Measurements from ENCODE around the gene MKI67. TPM values are rescaled to one million over a fixed set of nuclear protein-coding genes. Genes with fewer than 3 reads are reported as not detected.

MKI67 gene
- total RNA-seq, 1 experiment from 2014 or later: 151 TPM

DNA sequence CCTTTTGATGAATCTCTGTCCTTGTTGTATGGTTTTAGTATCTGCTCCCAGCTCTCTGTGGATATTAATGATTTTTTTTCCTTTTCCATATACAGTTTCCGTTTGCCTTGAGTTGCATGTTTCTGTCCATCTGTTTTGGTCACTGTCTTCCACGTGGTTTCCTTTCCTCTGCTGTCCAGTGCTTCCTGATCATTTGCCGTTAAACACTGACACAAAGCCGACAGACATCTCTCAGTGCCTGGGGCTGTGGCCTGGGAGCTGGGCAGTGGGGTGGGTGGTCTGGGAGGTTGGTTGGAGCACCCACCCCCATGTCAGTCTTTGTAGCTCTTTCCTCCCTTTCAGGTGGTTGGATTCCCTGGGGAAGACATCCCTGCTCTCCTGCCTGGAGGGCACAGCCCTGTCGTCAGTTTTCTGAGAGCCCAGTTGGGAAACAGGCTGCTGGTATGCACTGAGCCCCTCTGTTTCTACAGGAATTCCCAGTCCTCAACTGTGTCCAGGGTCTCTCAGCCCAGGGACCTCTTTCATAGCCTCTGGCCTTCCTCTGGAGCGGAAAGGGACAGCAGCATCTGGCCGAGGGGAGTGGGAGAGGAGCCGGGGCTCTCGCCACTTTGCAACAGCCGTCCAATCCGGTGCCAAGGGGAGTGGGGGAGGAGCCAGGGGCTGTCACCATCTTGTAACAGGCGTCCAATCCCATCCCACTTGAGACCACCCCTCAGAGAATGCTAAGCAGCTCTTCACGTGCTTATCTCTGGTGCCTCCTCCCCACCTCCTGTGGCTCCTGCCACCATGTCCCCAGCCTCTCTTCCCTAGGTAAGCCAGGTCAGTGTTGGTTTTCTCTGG, 26.7 kb upstream of the MKI67 start:
- Histone ChIP-seq H3K9me3 (ENCODE audit: control insufficient read depth, insufficient read depth, low read depth, low read length) (no peaks in the 10 kb centered on the region), H3K27me3 (ENCODE audit: control insufficient read depth, insufficient read depth, low read length) (peaks cover 16% of the 10 kb centered on the region; the same call in 1 of the 2 replicates), H3K4me1 (ENCODE audit: control insufficient read depth, insufficient read depth, low read length) (no peaks in the 10 kb centered on the region), H3K36me3 (ENCODE audit: control insufficient read depth, insufficient read depth, low read length) (no peaks in the 10 kb centered on the region), H3K4me3 (ENCODE audit: low read depth in 2 of 2, low read length in 2 of 2) (no peak overlapping the region), H3K27ac (ENCODE audit: low read length) (no peak overlapping the region)
- POLR2A ChIA-PET: interaction anchor here (0.6 kb wide), 1 partner anchor 14 kb away, joined by 6 read pairs; no protein-coding TSS in a partner anchor
- DNase-seq (ENCODE audit: low read depth, low spot score) (no peak), ATAC-seq (no peak)
- BruUV-seq (replicated peaks): no TSS peak
- CTCF ChIA-PET: no interaction called here
- in situ Hi-C loops (cut with HindIII; ENCODE audit: low pct_unique_long_range_greater_than_20kb, low sequenced_read_pairs) (no loop called here), intact Hi-C loops (cut with micrococcal nuclease; ENCODE audit: unreplicated experiment) (loop anchor here (10.0 kb wide), 1 partner anchor 248 kb away; the partner anchor contains the start of gene PTPRE)
- TF ChIP-seq TCF7L2 (IDR thresholded peaks at IDR 0.05; ENCODE audit: low read depth, low read length) (no peak), POLR2AphosphoS5 (IDR thresholded peaks at IDR 0.05; ENCODE audit: low read depth, low read length) (no peak), SIN3A (IDR thresholded peaks at IDR 0.05; ENCODE audit: borderline replicate concordance, insufficient read depth, low read depth, low read length) (no peak)
- TF ChIP-seq, protein P1, sequence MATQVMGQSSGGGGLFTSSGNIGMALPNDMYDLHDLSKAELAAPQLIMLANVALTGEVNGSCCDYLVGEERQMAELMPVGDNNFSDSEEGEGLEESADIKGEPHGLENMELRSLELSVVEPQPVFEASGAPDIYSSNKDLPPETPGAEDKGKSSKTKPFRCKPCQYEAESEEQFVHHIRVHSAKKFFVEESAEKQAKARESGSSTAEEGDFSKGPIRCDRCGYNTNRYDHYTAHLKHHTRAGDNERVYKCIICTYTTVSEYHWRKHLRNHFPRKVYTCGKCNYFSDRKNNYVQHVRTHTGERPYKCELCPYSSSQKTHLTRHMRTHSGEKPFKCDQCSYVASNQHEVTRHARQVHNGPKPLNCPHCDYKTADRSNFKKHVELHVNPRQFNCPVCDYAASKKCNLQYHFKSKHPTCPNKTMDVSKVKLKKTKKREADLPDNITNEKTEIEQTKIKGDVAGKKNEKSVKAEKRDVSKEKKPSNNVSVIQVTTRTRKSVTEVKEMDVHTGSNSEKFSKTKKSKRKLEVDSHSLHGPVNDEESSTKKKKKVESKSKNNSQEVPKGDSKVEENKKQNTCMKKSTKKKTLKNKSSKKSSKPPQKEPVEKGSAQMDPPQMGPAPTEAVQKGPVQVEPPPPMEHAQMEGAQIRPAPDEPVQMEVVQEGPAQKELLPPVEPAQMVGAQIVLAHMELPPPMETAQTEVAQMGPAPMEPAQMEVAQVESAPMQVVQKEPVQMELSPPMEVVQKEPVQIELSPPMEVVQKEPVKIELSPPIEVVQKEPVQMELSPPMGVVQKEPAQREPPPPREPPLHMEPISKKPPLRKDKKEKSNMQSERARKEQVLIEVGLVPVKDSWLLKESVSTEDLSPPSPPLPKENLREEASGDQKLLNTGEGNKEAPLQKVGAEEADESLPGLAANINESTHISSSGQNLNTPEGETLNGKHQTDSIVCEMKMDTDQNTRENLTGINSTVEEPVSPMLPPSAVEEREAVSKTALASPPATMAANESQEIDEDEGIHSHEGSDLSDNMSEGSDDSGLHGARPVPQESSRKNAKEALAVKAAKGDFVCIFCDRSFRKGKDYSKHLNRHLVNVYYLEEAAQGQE (IDR thresholded peaks at IDR 0.05; ENCODE audit: insufficient read depth in 1 of 2, low read depth in 2 of 2, low read length in 1 of 2): no peak
- TF ChIP-seq, protein P2, sequence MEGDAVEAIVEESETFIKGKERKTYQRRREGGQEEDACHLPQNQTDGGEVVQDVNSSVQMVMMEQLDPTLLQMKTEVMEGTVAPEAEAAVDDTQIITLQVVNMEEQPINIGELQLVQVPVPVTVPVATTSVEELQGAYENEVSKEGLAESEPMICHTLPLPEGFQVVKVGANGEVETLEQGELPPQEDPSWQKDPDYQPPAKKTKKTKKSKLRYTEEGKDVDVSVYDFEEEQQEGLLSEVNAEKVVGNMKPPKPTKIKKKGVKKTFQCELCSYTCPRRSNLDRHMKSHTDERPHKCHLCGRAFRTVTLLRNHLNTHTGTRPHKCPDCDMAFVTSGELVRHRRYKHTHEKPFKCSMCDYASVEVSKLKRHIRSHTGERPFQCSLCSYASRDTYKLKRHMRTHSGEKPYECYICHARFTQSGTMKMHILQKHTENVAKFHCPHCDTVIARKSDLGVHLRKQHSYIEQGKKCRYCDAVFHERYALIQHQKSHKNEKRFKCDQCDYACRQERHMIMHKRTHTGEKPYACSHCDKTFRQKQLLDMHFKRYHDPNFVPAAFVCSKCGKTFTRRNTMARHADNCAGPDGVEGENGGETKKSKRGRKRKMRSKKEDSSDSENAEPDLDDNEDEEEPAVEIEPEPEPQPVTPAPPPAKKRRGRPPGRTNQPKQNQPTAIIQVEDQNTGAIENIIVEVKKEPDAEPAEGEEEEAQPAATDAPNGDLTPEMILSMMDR (IDR thresholded peaks at IDR 0.05): no peak

DNA sequence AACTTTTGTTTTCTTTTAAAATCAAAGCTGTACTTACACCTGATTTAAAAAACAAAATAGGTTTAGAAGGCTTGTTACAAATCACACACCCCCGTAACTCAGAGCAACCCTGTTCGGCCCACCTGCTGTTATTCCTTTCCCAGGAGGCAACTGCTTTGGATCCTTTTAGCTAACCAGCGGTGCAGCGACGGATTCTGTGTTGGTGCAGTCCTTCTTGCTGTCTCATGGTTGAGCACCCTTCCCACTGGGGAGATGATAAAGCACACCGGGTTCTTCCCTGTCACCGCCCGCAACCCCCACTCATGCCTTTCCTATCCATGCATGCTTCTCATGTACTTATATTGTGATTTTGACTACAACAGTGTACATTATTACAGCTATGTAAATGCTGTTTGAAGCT, 24.8 kb upstream of the MKI67 start:
- in situ Hi-C loops (cut with HindIII; ENCODE audit: low pct_unique_long_range_greater_than_20kb, low sequenced_read_pairs): no loop called here
- no peak overlapping the region for H3K4me3 ChIP-seq (ENCODE audit: low read depth in 2 of 2, low read length in 2 of 2)
- ChIA-PET POLR2A (no interaction called here), CTCF (interaction anchor here (0.6 to 0.7 kb wide), 2 partner anchors 134 to 597 kb away, joined by 3 read pairs; no protein-coding TSS in a partner anchor)
- H3K27me3 ChIP-seq (ENCODE audit: control insufficient read depth, insufficient read depth, low read length): peaks cover 9% of the 10 kb centered on the region; the same call in 1 of the 2 replicates
- intact Hi-C loops (cut with micrococcal nuclease; ENCODE audit: unreplicated experiment): loop anchor here (2.0 to 10.0 kb wide), 2 partner anchors 72 to 246 kb away; partner anchors contain the start of gene PTPRE
- H3K36me3 ChIP-seq (ENCODE audit: control insufficient read depth, insufficient read depth, low read length): no peaks in the 10 kb centered on the region
- no peaks in the 10 kb centered on the region for H3K9me3 ChIP-seq (ENCODE audit: control insufficient read depth, insufficient read depth, low read depth, low read length)
- no TSS peak for BruUV-seq (replicated peaks)
- no peak for TF ChIP-seq POLR2AphosphoS5 (IDR thresholded peaks at IDR 0.05; ENCODE audit: low read depth, low read length)
- TF ChIP-seq SIN3A (IDR thresholded peaks at IDR 0.05; ENCODE audit: borderline replicate concordance, insufficient read depth, low read depth, low read length): no peak
- TF ChIP-seq TCF7L2 (IDR thresholded peaks at IDR 0.05; ENCODE audit: low read depth, low read length): no peak
- TF ChIP-seq, protein P1 (IDR thresholded peaks at IDR 0.05; ENCODE audit: insufficient read depth in 1 of 2, low read depth in 2 of 2, low read length in 1 of 2): no peak
- TF ChIP-seq, protein P2 (IDR thresholded peaks at IDR 0.05): no peak
- ATAC-seq (no peak), DNase-seq (ENCODE audit: low read depth, low spot score) (no peak)
- H3K4me1 ChIP-seq (ENCODE audit: control insufficient read depth, insufficient read depth, low read length): no peaks in the 10 kb centered on the region
- H3K27ac ChIP-seq (ENCODE audit: low read length): no peak overlapping the region

Data from Panc1 (cell line).